WTC11 (cell line): Measurements from ENCODE around the gene HHIPL1. TPM values are rescaled to one million over a fixed set of nuclear protein-coding genes. Genes with fewer than 3 reads are reported as not detected.
A peak's percentile ranks its signal among the peaks of the same experiment; 100 is the strongest.

ENCODE experiments used
- ATAC-seq: fragments of 200-7000 bp; cut with Tn5 transposase; 2 replicates; pipeline ENCODE4 v1.10.0; 2021; ENCODE audit warnings: mild to moderate bottlenecking, moderate library complexity
- Bru-seq: library from RNA; stranded (reverse); fragments of 400-500 nt; gene quantifications from one replicate; lab custom pipeline; 2021; lab: Mats Ljungman, UMichigan
- CTCF ChIA-PET: fragments of 300-600 bp; sonication (Branson Sonifier 250); formaldehyde crosslinking; loops from one replicate; lab custom pipeline; 2021; ENCODE audit warnings: antibody characterized with exemption; lab: Charles Lee
- POLR2A ChIA-PET: fragments of 350-600 bp; sonication (Branson Sonifier 250); formaldehyde crosslinking; loops from one replicate; lab custom pipeline; 2021; ENCODE audit warnings: antibody characterized with exemption; lab: Charles Lee
- DNase-seq: peaks from one replicate; pipeline ENCODE4 v3.0.0; 2021; ENCODE audit warnings: low spot score
- H3K27ac Mint-ChIP-seq: 2 replicates; pipeline ENCODE4 v1.8.0; 2021; ENCODE audit warnings: mixed read lengths
- H3K27me3 Mint-ChIP-seq: 2 replicates; pipeline ENCODE4 v1.8.0; 2021; ENCODE audit warnings: low read depth, mild to moderate bottlenecking, moderate library complexity, mixed read lengths
- H3K36me3 Mint-ChIP-seq: 2 replicates; pipeline ENCODE4 v1.8.0; 2021; ENCODE audit warnings: mixed read lengths
- H3K4me1 Mint-ChIP-seq: 2 replicates; pipeline ENCODE4 v1.8.0; 2022; ENCODE audit warnings: mixed read lengths
- H3K4me3 Mint-ChIP-seq: 2 replicates; pipeline ENCODE4 v1.8.0; 2021; ENCODE audit warnings: mild to moderate bottlenecking, moderate library complexity, mixed read lengths
- H3K9me3 Mint-ChIP-seq: 2 replicates; pipeline ENCODE4 v1.8.0; 2021; ENCODE audit warnings: mixed read lengths
- FOXJ3 ChIP-seq: sonication (generic); formaldehyde crosslinking; IDR thresholded peaks from 2 replicates; pipeline ENCODE4 v1.9.0; 2021; ENCODE audit warnings: missing genetic modification reagents, mild to moderate bottlenecking, borderline replicate concordance
- IRF2 ChIP-seq: sonication (generic); formaldehyde crosslinking; IDR thresholded peaks from 2 replicates; pipeline ENCODE4 v1.8.0; 2022; ENCODE audit warnings: low read depth, missing genetic modification reagents, borderline replicate concordance
- SMAD3 ChIP-seq: sonication (generic); formaldehyde crosslinking; IDR thresholded peaks from 2 replicates; pipeline ENCODE4 v1.8.0; 2022; ENCODE audit warnings: missing genetic modification reagents, mild to moderate bottlenecking, borderline replicate concordance
- SMAD4 ChIP-seq: sonication (generic); formaldehyde crosslinking; IDR thresholded peaks from 2 replicates; pipeline ENCODE4 v1.8.0; 2022; ENCODE audit warnings: mild to moderate bottlenecking, missing genetic modification reagents
- SOX15 ChIP-seq: fragments of 250-450 bp; sonication (Bioruptor Pico); IDR thresholded peaks from 2 replicates; pipeline ENCODE4 v1.9.0; 2021; ENCODE audit warnings: mild to moderate bottlenecking
- ZNF219 ChIP-seq: sonication (generic); formaldehyde crosslinking; IDR thresholded peaks from 2 replicates; pipeline ENCODE4 v1.8.0; 2023; ENCODE audit warnings: missing genetic modification reagents, mild to moderate bottlenecking, borderline replicate concordance
- long read RNA-seq, 3 experiments: library from RNA in 1 of 3; library from capped mRNA in 1 of 3; library from polyadenylated mRNA in 1 of 3; unstranded in 2 of 3; stranded (forward) in 1 of 3; transcript quantifications; one replicate each; pipeline ENCODE4 v2.0.0, GENCODE V29; 2021
- total RNA-seq: library from RNA; stranded (reverse); gene quantifications from 3 replicates; pipeline ENCODE4 v1.2.3, GENCODE V29; 2021
- TF ChIP-seq, protein P1 (sequence below): sonication (generic); formaldehyde crosslinking; IDR thresholded peaks from 2 replicates; pipeline ENCODE4 v1.8.1; 2022; ENCODE audit warnings: mild to moderate bottlenecking, moderate library complexity, missing genetic modification reagents
- TF ChIP-seq, protein P2 (sequence below): fragments of 250-450 bp; sonication (Bioruptor Pico); IDR thresholded peaks from 2 replicates; pipeline ENCODE4 v1.8.0; 2021; ENCODE audit warnings: mild to moderate bottlenecking
- TF ChIP-seq, protein P3 (sequence below): sonication (generic); formaldehyde crosslinking; IDR thresholded peaks from 2 replicates; pipeline ENCODE4 v1.8.0; 2023; ENCODE audit warnings: mild to moderate bottlenecking, missing genetic modification reagents
- TF ChIP-seq, protein P4 (sequence below): sonication (generic); formaldehyde crosslinking; IDR thresholded peaks from 2 replicates; pipeline ENCODE4 v1.8.0; 2022; ENCODE audit warnings: mild to moderate bottlenecking, missing genetic modification reagents
- TF ChIP-seq, protein P5 (sequence below): sonication (generic); formaldehyde crosslinking; IDR thresholded peaks from 2 replicates; pipeline ENCODE4 v1.8.0; 2022; ENCODE audit warnings: mild to moderate bottlenecking, missing genetic modification reagents
- TF ChIP-seq, protein P6 (sequence below): sonication (generic); formaldehyde crosslinking; IDR thresholded peaks from 2 replicates; pipeline ENCODE4 v1.8.1; 2023; ENCODE audit warnings: mild to moderate bottlenecking, missing genetic modification reagents, borderline replicate concordance
- TF ChIP-seq, protein P7 (sequence below): sonication (generic); formaldehyde crosslinking; IDR thresholded peaks from 2 replicates; pipeline ENCODE4 v1.8.1; 2023; ENCODE audit warnings: mild to moderate bottlenecking, missing genetic modification reagents, moderate library complexity
- TF ChIP-seq, protein P8 (sequence below): sonication (generic); formaldehyde crosslinking; IDR thresholded peaks from 2 replicates; pipeline ENCODE4 v1.8.0; 2022; ENCODE audit warnings: missing genetic modification reagents
- TF ChIP-seq, protein P9 (sequence below): sonication (generic); formaldehyde crosslinking; IDR thresholded peaks from 2 replicates; pipeline ENCODE4 v1.8.1; 2023; ENCODE audit warnings: mild to moderate bottlenecking, missing genetic modification reagents

The HHIPL1 gene
- total RNA-seq (1.2 to 2.0 TPM (median 1.5 TPM) in 3 replicates), Bru-seq, nascent RNA (percentile 32 among the genes with signal in this experiment)
- long read RNA-seq, experiment 1, full-length matches to known transcripts = 4 of 18 reads
- long read RNA-seq, experiment 1, partial matches to known transcripts = 10 of 18 reads
- long read RNA-seq, experiment 1, other reads (novel, unspliced or antisense) = 4 of 18 reads
- long read RNA-seq, experiment 2, partial matches to known transcripts = 0 of 1 reads
- long read RNA-seq, experiment 2, other reads (novel, unspliced or antisense) = 1 of 1 reads
- long read RNA-seq, experiment 3 = 0 reads

DNA sequence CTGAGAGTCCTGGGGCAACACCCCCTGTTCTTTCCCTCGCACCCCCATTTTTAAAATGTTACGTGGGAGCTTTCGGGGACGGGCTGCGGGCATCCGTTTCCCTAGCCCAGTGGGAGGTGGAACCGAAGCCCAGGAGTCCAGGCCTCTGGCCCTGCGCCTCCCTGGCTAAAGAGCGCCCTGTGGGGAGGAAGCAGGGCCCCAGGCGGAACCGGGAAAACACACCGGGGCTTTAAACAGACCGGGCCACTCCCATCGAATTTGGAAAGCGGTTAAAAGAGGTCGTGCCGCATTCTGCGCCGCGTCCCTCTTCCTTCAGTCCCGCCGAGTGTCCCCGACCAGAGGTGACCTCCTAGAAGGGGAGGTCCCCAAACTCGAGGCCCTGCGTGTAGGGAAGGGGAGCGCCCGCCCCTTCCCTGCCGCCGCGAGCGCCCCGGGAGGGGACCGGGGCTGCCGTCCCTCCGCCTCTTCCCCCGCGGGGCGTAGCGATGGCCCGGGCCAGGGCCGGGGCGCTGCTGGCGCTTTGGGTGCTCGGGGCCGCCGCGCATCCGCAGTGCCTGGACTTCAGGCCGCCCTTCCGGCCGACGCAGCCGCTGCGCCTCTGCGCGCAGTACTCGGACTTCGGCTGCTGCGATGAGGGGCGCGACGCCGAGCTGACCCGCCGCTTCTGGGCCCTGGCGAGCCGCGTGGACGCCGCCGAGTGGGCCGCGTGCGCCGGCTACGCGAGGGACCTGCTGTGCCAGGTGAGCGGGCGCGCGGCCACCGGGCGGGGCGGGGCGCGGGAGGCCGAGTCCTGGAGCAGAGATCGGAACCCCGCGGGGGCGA, at the start of gene HHIPL1:
HHIPL1 (plus strand) TSS at position 407 of the 822 bp plus-strand sequence; CDS start at position 486, 79 bp downstream.
- ATAC-seq (peak; percentile 71), DNase-seq (peak; percentile 42)
- H3K36me3 Mint-ChIP-seq = no peaks in the 10 kb centered on the region
- H3K4me3 Mint-ChIP-seq = peak within 1 kb of the TSS; percentile 59
- CTCF ChIA-PET = no interaction called here
- H3K27me3 Mint-ChIP-seq = peaks cover 37% of the 10 kb centered on the region
- H3K27ac Mint-ChIP-seq = no peak within 1 kb of the TSS
- H3K4me1 Mint-ChIP-seq = peaks cover 5% of the 10 kb centered on the region
- no peaks in the 10 kb centered on the region for H3K9me3 Mint-ChIP-seq
- POLR2A ChIA-PET = no interaction called here
- TF ChIP-seq, protein P1, sequence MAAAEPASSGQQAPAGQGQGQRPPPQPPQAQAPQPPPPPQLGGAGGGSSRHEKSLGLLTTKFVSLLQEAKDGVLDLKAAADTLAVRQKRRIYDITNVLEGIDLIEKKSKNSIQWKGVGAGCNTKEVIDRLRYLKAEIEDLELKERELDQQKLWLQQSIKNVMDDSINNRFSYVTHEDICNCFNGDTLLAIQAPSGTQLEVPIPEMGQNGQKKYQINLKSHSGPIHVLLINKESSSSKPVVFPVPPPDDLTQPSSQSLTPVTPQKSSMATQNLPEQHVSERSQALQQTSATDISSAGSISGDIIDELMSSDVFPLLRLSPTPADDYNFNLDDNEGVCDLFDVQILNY (CRISPR knock-in tag) = peak; percentile 56; the same call in 1 of the 2 replicates
- TF ChIP-seq FOXJ3 (CRISPR knock-in tag) (no peak), ZNF219 (CRISPR knock-in tag) (no peak), SOX15 (CRISPR knock-in tag) (no peak), SMAD3 (CRISPR knock-in tag) (no peak), IRF2 (CRISPR knock-in tag) (no peak), SMAD4 (CRISPR knock-in tag) (no peak)
- TF ChIP-seq, protein P2, sequence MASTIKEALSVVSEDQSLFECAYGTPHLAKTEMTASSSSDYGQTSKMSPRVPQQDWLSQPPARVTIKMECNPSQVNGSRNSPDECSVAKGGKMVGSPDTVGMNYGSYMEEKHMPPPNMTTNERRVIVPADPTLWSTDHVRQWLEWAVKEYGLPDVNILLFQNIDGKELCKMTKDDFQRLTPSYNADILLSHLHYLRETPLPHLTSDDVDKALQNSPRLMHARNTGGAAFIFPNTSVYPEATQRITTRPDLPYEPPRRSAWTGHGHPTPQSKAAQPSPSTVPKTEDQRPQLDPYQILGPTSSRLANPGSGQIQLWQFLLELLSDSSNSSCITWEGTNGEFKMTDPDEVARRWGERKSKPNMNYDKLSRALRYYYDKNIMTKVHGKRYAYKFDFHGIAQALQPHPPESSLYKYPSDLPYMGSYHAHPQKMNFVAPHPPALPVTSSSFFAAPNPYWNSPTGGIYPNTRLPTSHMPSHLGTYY (CRISPR knock-in tag) = no peak
- TF ChIP-seq, protein P3, sequence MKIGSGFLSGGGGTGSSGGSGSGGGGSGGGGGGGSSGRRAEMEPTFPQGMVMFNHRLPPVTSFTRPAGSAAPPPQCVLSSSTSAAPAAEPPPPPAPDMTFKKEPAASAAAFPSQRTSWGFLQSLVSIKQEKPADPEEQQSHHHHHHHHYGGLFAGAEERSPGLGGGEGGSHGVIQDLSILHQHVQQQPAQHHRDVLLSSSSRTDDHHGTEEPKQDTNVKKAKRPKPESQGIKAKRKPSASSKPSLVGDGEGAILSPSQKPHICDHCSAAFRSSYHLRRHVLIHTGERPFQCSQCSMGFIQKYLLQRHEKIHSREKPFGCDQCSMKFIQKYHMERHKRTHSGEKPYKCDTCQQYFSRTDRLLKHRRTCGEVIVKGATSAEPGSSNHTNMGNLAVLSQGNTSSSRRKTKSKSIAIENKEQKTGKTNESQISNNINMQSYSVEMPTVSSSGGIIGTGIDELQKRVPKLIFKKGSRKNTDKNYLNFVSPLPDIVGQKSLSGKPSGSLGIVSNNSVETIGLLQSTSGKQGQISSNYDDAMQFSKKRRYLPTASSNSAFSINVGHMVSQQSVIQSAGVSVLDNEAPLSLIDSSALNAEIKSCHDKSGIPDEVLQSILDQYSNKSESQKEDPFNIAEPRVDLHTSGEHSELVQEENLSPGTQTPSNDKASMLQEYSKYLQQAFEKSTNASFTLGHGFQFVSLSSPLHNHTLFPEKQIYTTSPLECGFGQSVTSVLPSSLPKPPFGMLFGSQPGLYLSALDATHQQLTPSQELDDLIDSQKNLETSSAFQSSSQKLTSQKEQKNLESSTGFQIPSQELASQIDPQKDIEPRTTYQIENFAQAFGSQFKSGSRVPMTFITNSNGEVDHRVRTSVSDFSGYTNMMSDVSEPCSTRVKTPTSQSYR (CRISPR knock-in tag) = no peak
- TF ChIP-seq, protein P4, sequence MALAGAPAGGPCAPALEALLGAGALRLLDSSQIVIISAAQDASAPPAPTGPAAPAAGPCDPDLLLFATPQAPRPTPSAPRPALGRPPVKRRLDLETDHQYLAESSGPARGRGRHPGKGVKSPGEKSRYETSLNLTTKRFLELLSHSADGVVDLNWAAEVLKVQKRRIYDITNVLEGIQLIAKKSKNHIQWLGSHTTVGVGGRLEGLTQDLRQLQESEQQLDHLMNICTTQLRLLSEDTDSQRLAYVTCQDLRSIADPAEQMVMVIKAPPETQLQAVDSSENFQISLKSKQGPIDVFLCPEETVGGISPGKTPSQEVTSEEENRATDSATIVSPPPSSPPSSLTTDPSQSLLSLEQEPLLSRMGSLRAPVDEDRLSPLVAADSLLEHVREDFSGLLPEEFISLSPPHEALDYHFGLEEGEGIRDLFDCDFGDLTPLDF (CRISPR knock-in tag) = no peak
- TF ChIP-seq, protein P5, sequence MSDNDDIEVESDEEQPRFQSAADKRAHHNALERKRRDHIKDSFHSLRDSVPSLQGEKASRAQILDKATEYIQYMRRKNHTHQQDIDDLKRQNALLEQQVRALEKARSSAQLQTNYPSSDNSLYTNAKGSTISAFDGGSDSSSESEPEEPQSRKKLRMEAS (CRISPR knock-in tag) = no peak
- TF ChIP-seq, protein P6, sequence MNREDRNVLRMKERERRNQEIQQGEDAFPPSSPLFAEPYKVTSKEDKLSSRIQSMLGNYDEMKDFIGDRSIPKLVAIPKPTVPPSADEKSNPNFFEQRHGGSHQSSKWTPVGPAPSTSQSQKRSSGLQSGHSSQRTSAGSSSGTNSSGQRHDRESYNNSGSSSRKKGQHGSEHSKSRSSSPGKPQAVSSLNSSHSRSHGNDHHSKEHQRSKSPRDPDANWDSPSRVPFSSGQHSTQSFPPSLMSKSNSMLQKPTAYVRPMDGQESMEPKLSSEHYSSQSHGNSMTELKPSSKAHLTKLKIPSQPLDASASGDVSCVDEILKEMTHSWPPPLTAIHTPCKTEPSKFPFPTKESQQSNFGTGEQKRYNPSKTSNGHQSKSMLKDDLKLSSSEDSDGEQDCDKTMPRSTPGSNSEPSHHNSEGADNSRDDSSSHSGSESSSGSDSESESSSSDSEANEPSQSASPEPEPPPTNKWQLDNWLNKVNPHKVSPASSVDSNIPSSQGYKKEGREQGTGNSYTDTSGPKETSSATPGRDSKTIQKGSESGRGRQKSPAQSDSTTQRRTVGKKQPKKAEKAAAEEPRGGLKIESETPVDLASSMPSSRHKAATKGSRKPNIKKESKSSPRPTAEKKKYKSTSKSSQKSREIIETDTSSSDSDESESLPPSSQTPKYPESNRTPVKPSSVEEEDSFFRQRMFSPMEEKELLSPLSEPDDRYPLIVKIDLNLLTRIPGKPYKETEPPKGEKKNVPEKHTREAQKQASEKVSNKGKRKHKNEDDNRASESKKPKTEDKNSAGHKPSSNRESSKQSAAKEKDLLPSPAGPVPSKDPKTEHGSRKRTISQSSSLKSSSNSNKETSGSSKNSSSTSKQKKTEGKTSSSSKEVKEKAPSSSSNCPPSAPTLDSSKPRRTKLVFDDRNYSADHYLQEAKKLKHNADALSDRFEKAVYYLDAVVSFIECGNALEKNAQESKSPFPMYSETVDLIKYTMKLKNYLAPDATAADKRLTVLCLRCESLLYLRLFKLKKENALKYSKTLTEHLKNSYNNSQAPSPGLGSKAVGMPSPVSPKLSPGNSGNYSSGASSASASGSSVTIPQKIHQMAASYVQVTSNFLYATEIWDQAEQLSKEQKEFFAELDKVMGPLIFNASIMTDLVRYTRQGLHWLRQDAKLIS (CRISPR knock-in tag) = no peak
- TF ChIP-seq, protein P7, sequence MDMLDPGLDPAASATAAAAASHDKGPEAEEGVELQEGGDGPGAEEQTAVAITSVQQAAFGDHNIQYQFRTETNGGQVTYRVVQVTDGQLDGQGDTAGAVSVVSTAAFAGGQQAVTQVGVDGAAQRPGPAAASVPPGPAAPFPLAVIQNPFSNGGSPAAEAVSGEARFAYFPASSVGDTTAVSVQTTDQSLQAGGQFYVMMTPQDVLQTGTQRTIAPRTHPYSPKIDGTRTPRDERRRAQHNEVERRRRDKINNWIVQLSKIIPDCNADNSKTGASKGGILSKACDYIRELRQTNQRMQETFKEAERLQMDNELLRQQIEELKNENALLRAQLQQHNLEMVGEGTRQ = 0 out of 2 replicates have a peak, but pooled peaks have one; percentile 25
- TF ChIP-seq, protein P8, sequence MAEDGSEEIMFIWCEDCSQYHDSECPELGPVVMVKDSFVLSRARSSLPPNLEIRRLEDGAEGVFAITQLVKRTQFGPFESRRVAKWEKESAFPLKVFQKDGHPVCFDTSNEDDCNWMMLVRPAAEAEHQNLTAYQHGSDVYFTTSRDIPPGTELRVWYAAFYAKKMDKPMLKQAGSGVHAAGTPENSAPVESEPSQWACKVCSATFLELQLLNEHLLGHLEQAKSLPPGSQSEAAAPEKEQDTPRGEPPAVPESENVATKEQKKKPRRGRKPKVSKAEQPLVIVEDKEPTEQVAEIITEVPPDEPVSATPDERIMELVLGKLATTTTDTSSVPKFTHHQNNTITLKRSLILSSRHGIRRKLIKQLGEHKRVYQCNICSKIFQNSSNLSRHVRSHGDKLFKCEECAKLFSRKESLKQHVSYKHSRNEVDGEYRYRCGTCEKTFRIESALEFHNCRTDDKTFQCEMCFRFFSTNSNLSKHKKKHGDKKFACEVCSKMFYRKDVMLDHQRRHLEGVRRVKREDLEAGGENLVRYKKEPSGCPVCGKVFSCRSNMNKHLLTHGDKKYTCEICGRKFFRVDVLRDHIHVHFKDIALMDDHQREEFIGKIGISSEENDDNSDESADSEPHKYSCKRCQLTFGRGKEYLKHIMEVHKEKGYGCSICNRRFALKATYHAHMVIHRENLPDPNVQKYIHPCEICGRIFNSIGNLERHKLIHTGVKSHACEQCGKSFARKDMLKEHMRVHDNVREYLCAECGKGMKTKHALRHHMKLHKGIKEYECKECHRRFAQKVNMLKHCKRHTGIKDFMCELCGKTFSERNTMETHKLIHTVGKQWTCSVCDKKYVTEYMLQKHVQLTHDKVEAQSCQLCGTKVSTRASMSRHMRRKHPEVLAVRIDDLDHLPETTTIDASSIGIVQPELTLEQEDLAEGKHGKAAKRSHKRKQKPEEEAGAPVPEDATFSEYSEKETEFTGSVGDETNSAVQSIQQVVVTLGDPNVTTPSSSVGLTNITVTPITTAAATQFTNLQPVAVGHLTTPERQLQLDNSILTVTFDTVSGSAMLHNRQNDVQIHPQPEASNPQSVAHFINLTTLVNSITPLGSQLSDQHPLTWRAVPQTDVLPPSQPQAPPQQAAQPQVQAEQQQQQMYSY (CRISPR knock-in tag) = 0 out of 2 replicates have a peak, but pooled peaks have one; percentile 28
- TF ChIP-seq, protein P9, sequence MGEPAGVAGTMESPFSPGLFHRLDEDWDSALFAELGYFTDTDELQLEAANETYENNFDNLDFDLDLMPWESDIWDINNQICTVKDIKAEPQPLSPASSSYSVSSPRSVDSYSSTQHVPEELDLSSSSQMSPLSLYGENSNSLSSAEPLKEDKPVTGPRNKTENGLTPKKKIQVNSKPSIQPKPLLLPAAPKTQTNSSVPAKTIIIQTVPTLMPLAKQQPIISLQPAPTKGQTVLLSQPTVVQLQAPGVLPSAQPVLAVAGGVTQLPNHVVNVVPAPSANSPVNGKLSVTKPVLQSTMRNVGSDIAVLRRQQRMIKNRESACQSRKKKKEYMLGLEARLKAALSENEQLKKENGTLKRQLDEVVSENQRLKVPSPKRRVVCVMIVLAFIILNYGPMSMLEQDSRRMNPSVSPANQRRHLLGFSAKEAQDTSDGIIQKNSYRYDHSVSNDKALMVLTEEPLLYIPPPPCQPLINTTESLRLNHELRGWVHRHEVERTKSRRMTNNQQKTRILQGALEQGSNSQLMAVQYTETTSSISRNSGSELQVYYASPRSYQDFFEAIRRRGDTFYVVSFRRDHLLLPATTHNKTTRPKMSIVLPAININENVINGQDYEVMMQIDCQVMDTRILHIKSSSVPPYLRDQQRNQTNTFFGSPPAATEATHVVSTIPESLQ = no peak
